H1 (cell line): ENCODE measurements around the gene ZNF586. TPM values are rescaled to one million over a fixed set of nuclear protein-coding genes. Genes with fewer than 3 reads are reported as not detected.

Experiments used
- CTBP2 ChIP-seq: IDR thresholded peaks from 2 replicates; pipeline ENCODE4 v1.7.0; 2011; ENCODE audit warnings: borderline replicate concordance, mild to moderate bottlenecking, moderate library complexity, mixed read lengths, low read length; ENCODE audit not compliant: insufficient read depth, insufficient read length
- MAFK ChIP-seq: IDR thresholded peaks from 2 replicates; pipeline ENCODE4 v1.6.1; 2012; ENCODE audit warnings: low read depth, mild to moderate bottlenecking, improper control_type of control experiment, low read length
- NRF1 ChIP-seq: IDR thresholded peaks from 2 replicates; pipeline ENCODE4 v1.6.1; 2011; ENCODE audit warnings: mild to moderate bottlenecking, low read depth, low read length, improper control_type of control experiment
- SP1 ChIP-seq: IDR thresholded peaks from 2 replicates; pipeline ENCODE4 v1.6.1; 2011; ENCODE audit warnings: low read depth, low read length
- SP4 ChIP-seq: IDR thresholded peaks from 2 replicates; pipeline ENCODE4 v1.6.1; 2012; ENCODE audit warnings: low read length, inconsistent platforms
- TCF12 ChIP-seq: IDR thresholded peaks from 2 replicates; pipeline ENCODE4 v1.6.1; 2011; ENCODE audit warnings: low read depth, mild to moderate bottlenecking, low read length
- USF2 ChIP-seq: IDR thresholded peaks from 2 replicates; pipeline ENCODE4 v1.6.1; 2011; ENCODE audit warnings: low read length, improper control_type of control experiment
- polyA plus RNA-seq, 7 experiments: library from polyadenylated mRNA; depleted of rRNA in 3 of 7; stranded (reverse) in 5 of 7; unstranded in 2 of 7; fragments of >200 nt in 5 of 7; fragments of 200-250 nt in 2 of 7; gene quantifications; 1 replicate in 5 of 7; 2 replicates in 1 of 7; 4 replicates in 1 of 7; pipeline versions ENCODE4 v1.2.1 to v1.2.3, GENCODE V29; 2011 to 2013; ENCODE audit warnings: missing spikeins in 2 of 7, mixed read lengths in 2 of 7
- total RNA-seq: library from RNA; stranded (reverse); fragmentation: NEBNext Ultra II Directional; extraction: Animal tissue kit (Norgen Biotek cat#: 25700); gene quantifications from 2 replicates; pipeline ENCODE4 v1.2.1, GENCODE V29; 2021

Gene ZNF586
- total and polyA plus RNA-seq, 2 of the 8 experiments (the other 6 are each of a cell fraction or from before 2014, with no cell fraction given) = 8.1 to 15.5 TPM

GRCh38 chr19:57803594-57804325 is 34.3 kb downstream of the ZNF586 start (continued):
- TF ChIP-seq USF2 = no peak
- no peak for TF ChIP-seq TCF12
- TF ChIP-seq SP1 = no peak; the same call in 1 of the 2 replicates
- no peak for TF ChIP-seq MAFK
- TF ChIP-seq CTBP2 = no peak
- no peak for TF ChIP-seq SP4
- no peak for TF ChIP-seq NRF1
